ENCODE results near the gene DAGLA. TPM values are rescaled to one million over a fixed set of nuclear protein-coding genes. Genes with fewer than 3 reads are reported as not detected.

Gene DAGLA
- total RNA-seq, 3 donors from 2014 or later, result 2.4 to 4.5 (median 3.3) TPM

GRCh38 chr11:61746442-61747191 is 66.4 kb downstream of the DAGLA start:
- TF ChIP-seq POLR2A (IDR thresholded peaks at IDR 0.05) (no peak), POLR2AphosphoS5 (IDR thresholded peaks at IDR 0.05) (no peak), CTCF (IDR thresholded peaks at IDR 0.05) (no peak)
- Histone ChIP-seq H3K27me3 (no peaks in the 10 kb centered on the region), H3K9me3 (no peaks in the 10 kb centered on the region), H3K27ac (no peak overlapping the region), H3K4me1 (no peaks in the 10 kb centered on the region), H3K36me3 (no peaks in the 10 kb centered on the region), H3K4me3 (no peak overlapping the region)
- DNase-seq (ENCODE audit: low spot score in 2 of 2), result no peak
- intact Hi-C loops (cut with DNase I; ENCODE audit: low total_unique reads), result no loop called here

GRCh38 chr11:61747192-61747966 is 67.2 kb downstream of the DAGLA start:
- Histone ChIP-seq H3K27ac (no peak overlapping the region), H3K4me1 (no peaks in the 10 kb centered on the region), H3K4me3 (no peak overlapping the region), H3K9me3 (no peaks in the 10 kb centered on the region), H3K36me3 (no peaks in the 10 kb centered on the region), H3K27me3 (no peaks in the 10 kb centered on the region)
- intact Hi-C loops (cut with DNase I; ENCODE audit: low total_unique reads), result no loop called here
- TF ChIP-seq POLR2AphosphoS5 (IDR thresholded peaks at IDR 0.05) (no peak), CTCF (IDR thresholded peaks at IDR 0.05) (peak in 2 of 3 donors; percentile 65 to 85)
- peak in 1 of 2 donors; percentile 75 for DNase-seq (ENCODE audit: low spot score in 2 of 2)

- no peaks in the 10 kb centered on the region for H3K27me3 ChIP-seq
- H3K36me3 ChIP-seq, result no peaks in the 10 kb centered on the region
- H3K27ac ChIP-seq, result peak overlapping the region in 1 of 2 donors; percentile 0
- intact Hi-C loops (cut with DNase I; ENCODE audit: low total_unique reads), result no loop called here
- TF ChIP-seq POLR2A (IDR thresholded peaks at IDR 0.05) (no peak), POLR2AphosphoS5 (IDR thresholded peaks at IDR 0.05) (no peak), CTCF (IDR thresholded peaks at IDR 0.05) (no peak)
- H3K4me1 ChIP-seq, result no peaks in the 10 kb centered on the region
- no peak for DNase-seq (ENCODE audit: low spot score in 2 of 2)
- no peaks in the 10 kb centered on the region for H3K9me3 ChIP-seq
- no peak overlapping the region for H3K4me3 ChIP-seq
These were observed 67.7 kb downstream of the DAGLA start for GRCh38 chr11:61747967-61748285.

GRCh38 chr11:61749591-61750217 is 69.5 kb downstream of the DAGLA start:
- intact Hi-C loops (cut with DNase I; ENCODE audit: low total_unique reads), result no loop called here
- Histone ChIP-seq H3K27ac (peak overlapping the region in 1 of 2 donors; percentile 7), H3K27me3 (no peaks in the 10 kb centered on the region), H3K36me3 (no peaks in the 10 kb centered on the region), H3K4me3 (no peak overlapping the region), H3K4me1 (no peaks in the 10 kb centered on the region), H3K9me3 (no peaks in the 10 kb centered on the region)
- TF ChIP-seq POLR2A (IDR thresholded peaks at IDR 0.05) (no peak), CTCF (IDR thresholded peaks at IDR 0.05) (no peak), POLR2AphosphoS5 (IDR thresholded peaks at IDR 0.05) (no peak)
- no peak for DNase-seq (ENCODE audit: low spot score in 2 of 2)
